HEK293T (cell line): ENCODE results near the gene MIA2.
"Not testable (repeated sequence)": the region's sequence is repeated elsewhere in the genome, so short reads cannot be mapped to it uniquely, and the experiment has no call there.

Experiments
- ARNT ChIP-seq: fragments of 450-650 bp; IDR thresholded peaks from 2 replicates; pipeline ENCODE4 v1.6.1; 2017; ENCODE audit warnings: mild to moderate bottlenecking
- BHLHE40 ChIP-seq: fragments of 450-650 bp; IDR thresholded peaks from 2 replicates; pipeline ENCODE4 v1.6.1; 2016; ENCODE audit warnings: mild to moderate bottlenecking, moderate library complexity, borderline replicate concordance
- ELF4 ChIP-seq: fragments of 450-650 bp; IDR thresholded peaks from 2 replicates; pipeline ENCODE4 v1.6.1; 2017; ENCODE audit warnings: antibody characterized with exemption
- FOXA1 ChIP-seq: fragments of 450-650 bp; IDR thresholded peaks from 2 replicates; pipeline ENCODE4 v1.6.1; 2016; ENCODE audit warnings: mild to moderate bottlenecking
- FOXK2 ChIP-seq: fragments of 450-650 bp; IDR thresholded peaks from 2 replicates; pipeline ENCODE4 v1.6.1; 2016; ENCODE audit warnings: mild to moderate bottlenecking
- FOXM1 ChIP-seq: fragments of 450-650 bp; IDR thresholded peaks from 2 replicates; pipeline ENCODE4 v1.6.1; 2017; ENCODE audit warnings: mild to moderate bottlenecking, borderline replicate concordance
- LEF1 ChIP-seq: fragments of 450-650 bp; IDR thresholded peaks from 2 replicates; pipeline ENCODE4 v1.6.1; 2017; ENCODE audit warnings: mild to moderate bottlenecking, borderline replicate concordance
- SP1 ChIP-seq: fragments of 450-650 bp; IDR thresholded peaks from 2 replicates; pipeline ENCODE4 v1.6.1; 2017
- ZNF384 ChIP-seq: fragments of 450-650 bp; IDR thresholded peaks from 2 replicates; pipeline ENCODE4 v1.6.1; 2016

GRCh38 chr14:39207430-39207829 lies 26.3 kb upstream of the MIA2 start:
- TF ChIP-seq FOXA1, ZNF384, BHLHE40, FOXK2, SP1, ELF4, FOXM1, LEF1, ARNT: not testable (repeated sequence)
